Activated naive CD8-positive, alpha-beta T cell (primary cell): ENCODE data around the gene SLC16A5.
"Not testable (repeated sequence)": the region's sequence is repeated elsewhere in the genome, so short reads cannot be mapped to it uniquely, and the experiment has no call there.

Experiments used
- H3K27ac Mint-ChIP-seq: one replicate; pipeline ENCODE4 v1.8.0; 2021; ENCODE audit warnings: mixed read lengths
- H3K27me3 Mint-ChIP-seq: one replicate; pipeline ENCODE4 v1.8.0; 2021; ENCODE audit warnings: mixed read lengths
- H3K36me3 Mint-ChIP-seq: one replicate; pipeline ENCODE4 v1.8.0; 2021; ENCODE audit warnings: mixed read lengths
- H3K4me1 Mint-ChIP-seq: one replicate; pipeline ENCODE4 v1.8.0; 2021; ENCODE audit warnings: low read depth, mixed read lengths
- H3K4me3 Mint-ChIP-seq: one replicate; pipeline ENCODE4 v1.8.0; 2021; ENCODE audit warnings: mild to moderate bottlenecking, mixed read lengths
- H3K9me3 Mint-ChIP-seq: one replicate; pipeline ENCODE4 v1.8.0; 2021; ENCODE audit warnings: low read depth, mixed read lengths

SLC16A5 gene

GRCh38 chr17:75059369-75060345, 28.1 kb upstream of the SLC16A5 start:
- Mint-ChIP-seq H3K36me3 (peaks cover 7% of the 10 kb centered on the region), H3K9me3 (no peaks in the 10 kb centered on the region), H3K27me3 (no peaks in the 10 kb centered on the region), H3K4me3 (no peak overlapping the region), H3K4me1 (peaks cover 15% of the 10 kb centered on the region), H3K27ac (peak overlapping the region; percentile 50)

- no peak overlapping the region for H3K4me3 Mint-ChIP-seq
- no peaks in the 10 kb centered on the region for H3K27me3 Mint-ChIP-seq
- H3K36me3 Mint-ChIP-seq = peaks cover 7% of the 10 kb centered on the region
- H3K4me1 Mint-ChIP-seq = peaks cover 18% of the 10 kb centered on the region
- no peak overlapping the region for H3K27ac Mint-ChIP-seq
- H3K9me3 Mint-ChIP-seq = no peaks in the 10 kb centered on the region
Measured at GRCh38 chr17:75060434-75061054, 27.2 kb upstream of the SLC16A5 start.

- Mint-ChIP-seq H3K4me3 (no peak overlapping the region), H3K36me3 (peaks cover 7% of the 10 kb centered on the region), H3K4me1 (peaks cover 20% of the 10 kb centered on the region), H3K27ac (no peak overlapping the region), H3K27me3 (no peaks in the 10 kb centered on the region), H3K9me3 (no peaks in the 10 kb centered on the region)
Measured at GRCh38 chr17:75061055-75061438, 26.7 kb upstream of the SLC16A5 start.

GRCh38 chr17:75061618-75062017, 26.1 kb upstream of the SLC16A5 start:
- peaks cover 2% of the 10 kb centered on the region for H3K36me3 Mint-ChIP-seq
- H3K27me3 Mint-ChIP-seq = no peaks in the 10 kb centered on the region
- no peak overlapping the region for H3K27ac Mint-ChIP-seq
- H3K9me3 Mint-ChIP-seq = no peaks in the 10 kb centered on the region
- peaks cover 21% of the 10 kb centered on the region for H3K4me1 Mint-ChIP-seq
- no peak overlapping the region for H3K4me3 Mint-ChIP-seq

- no peaks in the 10 kb centered on the region for H3K27me3 Mint-ChIP-seq
- no peaks in the 10 kb centered on the region for H3K9me3 Mint-ChIP-seq
- peaks cover 2% of the 10 kb centered on the region for H3K36me3 Mint-ChIP-seq
- H3K4me3 Mint-ChIP-seq = no peak overlapping the region
- H3K4me1 Mint-ChIP-seq = peaks cover 31% of the 10 kb centered on the region
- H3K27ac Mint-ChIP-seq = no peak overlapping the region
Measured at GRCh38 chr17:75063201-75063600, 24.6 kb upstream of the SLC16A5 start.

GRCh38 chr17:75063626-75064025, 24.1 kb upstream of the SLC16A5 start:
- Mint-ChIP-seq H3K4me1 (peaks cover 31% of the 10 kb centered on the region), H3K36me3 (peaks cover 2% of the 10 kb centered on the region), H3K27me3 (no peaks in the 10 kb centered on the region), H3K27ac (no peak overlapping the region), H3K4me3 (no peak overlapping the region), H3K9me3 (no peaks in the 10 kb centered on the region)

- Mint-ChIP-seq H3K9me3 (no peaks in the 10 kb centered on the region), H3K27me3 (no peaks in the 10 kb centered on the region), H3K27ac (no peak overlapping the region), H3K36me3 (peaks cover 2% of the 10 kb centered on the region), H3K4me3 (no peak overlapping the region), H3K4me1 (peaks cover 34% of the 10 kb centered on the region)
Measured at GRCh38 chr17:75064040-75064439, 23.7 kb upstream of the SLC16A5 start.

- Mint-ChIP-seq H3K27me3 (no peaks in the 10 kb centered on the region), H3K27ac (no peak overlapping the region), H3K36me3 (peaks cover 2% of the 10 kb centered on the region), H3K9me3 (no peaks in the 10 kb centered on the region), H3K4me3 (no peak overlapping the region), H3K4me1 (peaks cover 31% of the 10 kb centered on the region)
Measured at GRCh38 chr17:75064460-75064859, 23.3 kb upstream of the SLC16A5 start.

- peaks cover 26% of the 10 kb centered on the region for H3K4me1 Mint-ChIP-seq
- no peaks in the 10 kb centered on the region for H3K27me3 Mint-ChIP-seq
- no peak overlapping the region for H3K27ac Mint-ChIP-seq
- no peak overlapping the region for H3K4me3 Mint-ChIP-seq
- H3K36me3 Mint-ChIP-seq = peaks cover 2% of the 10 kb centered on the region
- no peaks in the 10 kb centered on the region for H3K9me3 Mint-ChIP-seq
Measured at GRCh38 chr17:75064867-75065561, 22.7 kb upstream of the SLC16A5 start.

- Mint-ChIP-seq H3K4me3 (no peak overlapping the region), H3K27me3 (no peaks in the 10 kb centered on the region), H3K36me3 (peaks cover 2% of the 10 kb centered on the region), H3K27ac (peak overlapping the region; percentile 68), H3K9me3 (no peaks in the 10 kb centered on the region), H3K4me1 (peaks cover 24% of the 10 kb centered on the region)
Measured at GRCh38 chr17:75065562-75066151, 22.1 kb upstream of the SLC16A5 start.

GRCh38 chr17:75067856-75068255, 19.9 kb upstream of the SLC16A5 start:
- peak overlapping the region; percentile 70 for H3K4me3 Mint-ChIP-seq
- H3K27ac Mint-ChIP-seq = peak overlapping the region; percentile 43
- H3K27me3 Mint-ChIP-seq = no peaks in the 10 kb centered on the region

GRCh38 chr17:75068750-75069149, 19.0 kb upstream of the SLC16A5 start:
- Mint-ChIP-seq H3K9me3 (no peaks in the 10 kb centered on the region), H3K27me3 (no peaks in the 10 kb centered on the region), H3K4me3 (no peak overlapping the region), H3K36me3 (peaks cover 2% of the 10 kb centered on the region), H3K4me1 (peaks cover 24% of the 10 kb centered on the region), H3K27ac (peak overlapping the region; percentile 46)

More at GRCh38 chr17:75067856-75068255, 19.9 kb upstream of the SLC16A5 start:
- H3K4me1 Mint-ChIP-seq = peaks cover 24% of the 10 kb centered on the region
- no peaks in the 10 kb centered on the region for H3K9me3 Mint-ChIP-seq
- H3K36me3 Mint-ChIP-seq = peaks cover 2% of the 10 kb centered on the region

- no peaks in the 10 kb centered on the region for H3K36me3 Mint-ChIP-seq
- H3K4me1 Mint-ChIP-seq = peaks cover 24% of the 10 kb centered on the region
- H3K9me3 Mint-ChIP-seq = no peaks in the 10 kb centered on the region
- H3K27me3 Mint-ChIP-seq = no peaks in the 10 kb centered on the region
- H3K27ac Mint-ChIP-seq = no peak overlapping the region
- no peak overlapping the region for H3K4me3 Mint-ChIP-seq
Measured at GRCh38 chr17:75069783-75070182, 18.0 kb upstream of the SLC16A5 start.

GRCh38 chr17:75071478-75072271, 16.1 kb upstream of the SLC16A5 start:
- H3K36me3 Mint-ChIP-seq, H3K4me3 Mint-ChIP-seq, H3K9me3 Mint-ChIP-seq, H3K27ac Mint-ChIP-seq, H3K27me3 Mint-ChIP-seq: not testable (repeated sequence)
- H3K4me1 Mint-ChIP-seq = peaks cover 12% of the 10 kb centered on the region
